OCI-LY7 (cell line): ENCODE data around the gene COL15A1.

ENCODE experiments used
- EZH2phosphoT487 ChIP-seq: fragments of 200-600 bp; sonication (generic); IDR thresholded peaks from 2 replicates; pipeline ENCODE4 v1.6.1; 2018; ENCODE audit warnings: low read depth, borderline replicate concordance, mild to moderate bottlenecking, mixed run types, antibody characterized with exemption, low read length, moderate library complexity, mixed read lengths
- TF ChIP-seq, protein P1 (sequence below): fragments of 200-600 bp; sonication (generic); conservative IDR thresholded peaks from 2 replicates; pipeline ENCODE4 v1.5.1; 2014; ENCODE audit warnings: mild to moderate bottlenecking, antibody characterized with exemption, low read length, moderate library complexity, mixed read lengths

- TF ChIP-seq, protein P1, sequence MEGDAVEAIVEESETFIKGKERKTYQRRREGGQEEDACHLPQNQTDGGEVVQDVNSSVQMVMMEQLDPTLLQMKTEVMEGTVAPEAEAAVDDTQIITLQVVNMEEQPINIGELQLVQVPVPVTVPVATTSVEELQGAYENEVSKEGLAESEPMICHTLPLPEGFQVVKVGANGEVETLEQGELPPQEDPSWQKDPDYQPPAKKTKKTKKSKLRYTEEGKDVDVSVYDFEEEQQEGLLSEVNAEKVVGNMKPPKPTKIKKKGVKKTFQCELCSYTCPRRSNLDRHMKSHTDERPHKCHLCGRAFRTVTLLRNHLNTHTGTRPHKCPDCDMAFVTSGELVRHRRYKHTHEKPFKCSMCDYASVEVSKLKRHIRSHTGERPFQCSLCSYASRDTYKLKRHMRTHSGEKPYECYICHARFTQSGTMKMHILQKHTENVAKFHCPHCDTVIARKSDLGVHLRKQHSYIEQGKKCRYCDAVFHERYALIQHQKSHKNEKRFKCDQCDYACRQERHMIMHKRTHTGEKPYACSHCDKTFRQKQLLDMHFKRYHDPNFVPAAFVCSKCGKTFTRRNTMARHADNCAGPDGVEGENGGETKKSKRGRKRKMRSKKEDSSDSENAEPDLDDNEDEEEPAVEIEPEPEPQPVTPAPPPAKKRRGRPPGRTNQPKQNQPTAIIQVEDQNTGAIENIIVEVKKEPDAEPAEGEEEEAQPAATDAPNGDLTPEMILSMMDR: no peak
- no peak for TF ChIP-seq EZH2phosphoT487
These were observed 164.4 kb downstream of the COL15A1 start for GRCh38 chr9:99108131-99108530.
